B cell (primary cell): ENCODE measurements around the gene PANK1. TPM values are rescaled to one million over a fixed set of nuclear protein-coding genes. Genes with fewer than 3 reads are reported as not detected.

Experiments used
- ATAC-seq: fragments of 200-7000 bp; cut with Tn5 transposase; one replicate; pipeline ENCODE4 v1.10.0; 2021; ENCODE audit warnings: low read depth, mild to moderate bottlenecking, moderate number of reproducible peaks, moderate library complexity
- CTCF ChIA-PET: fragments of 350-600 bp; sonication (Branson Sonifier 250); formaldehyde crosslinking; loops from one replicate; lab custom pipeline; 2021; ENCODE audit warnings: antibody characterized with exemption, inconsistent platforms; lab: Charles Lee
- POLR2A ChIA-PET: fragments of 350-600 bp; sonication (Branson Sonifier 250); formaldehyde crosslinking; loops from one replicate; lab custom pipeline; 2021; ENCODE audit warnings: antibody characterized with exemption; lab: Charles Lee
- DNase-seq: peaks from one replicate; pipeline ENCODE4 v3.0.0; 2013
- H2AFZ ChIP-seq: 2 replicates; pipeline ENCODE4 v1.6.1; 2012; ENCODE audit warnings: mild to moderate bottlenecking, low read depth, low read length; ENCODE audit not compliant: insufficient read depth, poor library complexity, severe bottlenecking
- H3K27ac ChIP-seq, 2 donors: 1 replicate in 1 of 2; 2 replicates in 1 of 2; pipeline ENCODE4 v1.5.1; 2012 to 2013; ENCODE audit warnings: low read length in 2 of 2, mild to moderate bottlenecking in 2 of 2, moderate library complexity in 1 of 2
- H3K27me3 ChIP-seq, 4 experiments: fragments of 200-600 bp in 1 of 4; sonication (generic) in 1 of 4; replicated peaks in 1 of 4; 1 replicate in 2 of 4; 2 replicates in 2 of 4; pipeline versions ENCODE4 v1.6.1 to v1.7.0; 2013 to 2016; ENCODE audit warnings: low read length in 3 of 4, mild to moderate bottlenecking in 2 of 4, mixed read lengths in 1 of 4, moderate library complexity in 1 of 4; ENCODE audit not compliant: insufficient read depth in 4 of 4, control insufficient read depth in 3 of 4; ENCODE audit errors: control extremely low read depth in 1 of 4
- H3K36me3 ChIP-seq, 2 experiments: replicated peaks in 1 of 2; 1 replicate in 1 of 2; 2 replicates in 1 of 2; pipeline versions ENCODE4 v1.6.1 to v1.7.1; 2013; ENCODE audit warnings: low read length in 1 of 2; ENCODE audit not compliant: insufficient read depth in 2 of 2, control insufficient read depth in 1 of 2; ENCODE audit errors: control extremely low read depth in 1 of 2, extremely low read depth in 1 of 2
- H3K4me1 ChIP-seq, 2 donors: fragments of 200-600 bp in 1 of 2; sonication (generic) in 1 of 2; 1 replicate in 1 of 2; 2 replicates in 1 of 2; pipeline versions ENCODE4 v1.5.1 to v1.6.1; 2013 to 2017; ENCODE audit warnings: low read length in 2 of 2; ENCODE audit not compliant: control insufficient read depth in 2 of 2, insufficient read depth in 2 of 2
- H3K4me2 ChIP-seq: replicated peaks from 2 replicates; pipeline ENCODE3; 2012; ENCODE audit warnings: mild to moderate bottlenecking, low read depth, low read length; ENCODE audit not compliant: poor library complexity, severe bottlenecking
- H3K4me3 ChIP-seq, 5 experiments: fragments of 200-600 bp in 1 of 5; sonication (generic) in 1 of 5; 1 replicate in 3 of 5; 2 replicates in 2 of 5; pipeline versions ENCODE4 v1.5.1 to v1.7.0; 2011 to 2016; ENCODE audit warnings: low read length in 4 of 5, mild to moderate bottlenecking in 4 of 5, low read depth in 2 of 5, control low read depth in 1 of 5, moderate library complexity in 1 of 5; ENCODE audit not compliant: insufficient read depth in 1 of 5; ENCODE audit errors: control extremely low read depth in 1 of 5, extremely low read depth in 1 of 5
- H3K79me2 ChIP-seq: fragments of 200-600 bp; sonication (generic); one replicate; pipeline ENCODE4 v1.6.0; 2016; ENCODE audit warnings: low read length; ENCODE audit not compliant: control insufficient read depth, insufficient read depth
- H3K9ac ChIP-seq: fragments of 200-600 bp; sonication (generic); 2 replicates; pipeline ENCODE4 v1.6.1; 2017; ENCODE audit warnings: mild to moderate bottlenecking, low read length, moderate library complexity
- H3K9me3 ChIP-seq, 3 donors: one replicate each; pipeline versions ENCODE4 v1.6.1 to v1.7.1; 2013; ENCODE audit warnings: low read length in 2 of 3; ENCODE audit not compliant: control insufficient read depth in 2 of 3, insufficient read depth in 1 of 3; ENCODE audit errors: control extremely low read depth in 1 of 3
- H4K20me1 ChIP-seq: 2 replicates; pipeline ENCODE4 v1.6.0; 2012; ENCODE audit warnings: mild to moderate bottlenecking, low read length; ENCODE audit not compliant: insufficient read depth, control insufficient read depth, poor library complexity, severe bottlenecking
- H3K27ac Mint-ChIP-seq: one replicate; pipeline ENCODE4 v1.8.0; 2021; ENCODE audit warnings: mixed read lengths
- H3K27me3 Mint-ChIP-seq: one replicate; pipeline ENCODE4 v1.8.0; 2021; ENCODE audit warnings: mixed read lengths
- H3K4me1 Mint-ChIP-seq: one replicate; pipeline ENCODE4 v1.8.0; 2021; ENCODE audit warnings: mixed read lengths
- H3K4me3 Mint-ChIP-seq: one replicate; pipeline ENCODE4 v1.8.0; 2021; ENCODE audit warnings: mixed read lengths
- H3K9me3 Mint-ChIP-seq: one replicate; pipeline ENCODE4 v1.8.0; 2022; ENCODE audit warnings: mixed read lengths; ENCODE audit not compliant: insufficient read depth
- CTCF ChIP-seq: fragments of 200-600 bp; IDR thresholded peaks from one replicate; pipeline ENCODE4 v1.8.0; 2022; ENCODE audit warnings: antibody characterized with exemption, mild to moderate bottlenecking
- EZH2 ChIP-seq: IDR thresholded peaks from 2 replicates; pipeline ENCODE4 v1.6.1; 2012; ENCODE audit warnings: borderline replicate concordance, low read depth, mild to moderate bottlenecking, moderate library complexity, low read length; ENCODE audit not compliant: insufficient read depth, poor library complexity, severe bottlenecking
- WGBS: methylation state at CpG from one replicate; pipeline ENCODE4 v1.1.5; 2013; ENCODE audit warnings: missing lambda C conversion rate; ENCODE audit not compliant: insufficient coverage; 5-methylcytosine and 5-hydroxymethylcytosine counted together
- intact Hi-C: fragments of 100-400 bp; cut with micrococcal nuclease; formaldehyde crosslinking; loops from one replicate; pipeline ENCODE4 v1.10.0; 2022
- polyA plus RNA-seq: library from polyadenylated mRNA; depleted of rRNA; stranded (reverse); fragments of >200 nt; gene quantifications from 2 replicates; pipeline ENCODE4 v1.2.3, GENCODE V29; 2012
- total RNA-seq, 2 donors: library from RNA; stranded (reverse); fragments of 120-200 nt in 1 of 2; gene quantifications; 1 replicate in 1 of 2; 2 replicates in 1 of 2; pipeline versions ENCODE4 v1.2.3 to v1.2.4, GENCODE V29; 2013 to 2022

The PANK1 gene
- total and polyA plus RNA-seq, 2 donors (not counting 1 experiment from before 2014, with no cell fraction given) = 0.31 to 2.9 TPM

GRCh38 chr10:89563861-89564478 lies 81.1 kb downstream of the PANK1 start:
- H3K9ac ChIP-seq = no peak overlapping the region
- Mint-ChIP-seq H3K9me3 (no peaks in the 10 kb centered on the region), H3K4me3 (no peak overlapping the region), H3K27me3 (peaks cover 9% of the 10 kb centered on the region), H3K27ac (no peak overlapping the region), H3K4me1 (no peaks in the 10 kb centered on the region)
- no peak for TF ChIP-seq EZH2
- TF ChIP-seq CTCF = peak; percentile 84
- POLR2A ChIA-PET = no interaction called here
- H2AFZ ChIP-seq = no peak overlapping the region
- H4K20me1 ChIP-seq = no peaks in the 10 kb centered on the region
- H3K4me2 ChIP-seq = no peak overlapping the region
- intact Hi-C loops = loop anchor here (1.0 to 10.0 kb wide), 5 partner anchors 97 to 629 kb away; no protein-coding TSS in a partner anchor
- no peaks in the 10 kb centered on the region for H3K79me2 ChIP-seq
- WGBS = no CpG with 5 or more reads among the region's 2 CpGs
- H3K36me3 ChIP-seq = no peaks in the 10 kb centered on the region
- CTCF ChIA-PET = interaction anchor here (0.7 to 2.0 kb wide), 11 partner anchors 18 to 348 kb away, joined by 3 to 17 read pairs (median 6); no protein-coding TSS in a partner anchor
- H3K4me3 ChIP-seq = no peak overlapping the region
- H3K4me1 ChIP-seq = no peaks in the 10 kb centered on the region
- H3K9me3 ChIP-seq = no peaks in the 10 kb centered on the region
- DNase-seq = peak; percentile 67
- peak; percentile 53 for ATAC-seq
- no peak overlapping the region for H3K27ac ChIP-seq
- H3K27me3 ChIP-seq = no peaks in the 10 kb centered on the region

GRCh38 chr10:89563311-89563710 lies 81.7 kb downstream of the PANK1 start:
- Histone ChIP-seq H3K9me3 (no peaks in the 10 kb centered on the region), H4K20me1 (no peaks in the 10 kb centered on the region), H3K4me3 (no peak overlapping the region), H3K79me2 (no peaks in the 10 kb centered on the region), H3K36me3 (no peaks in the 10 kb centered on the region), H3K9ac (no peak overlapping the region), H3K27ac (no peak overlapping the region), H3K4me1 (no peaks in the 10 kb centered on the region), H3K4me2 (no peak overlapping the region), H2AFZ (no peak overlapping the region), H3K27me3 (no peaks in the 10 kb centered on the region)
- CTCF ChIA-PET = interaction anchor here (0.7 to 2.0 kb wide), 15 partner anchors 8 to 348 kb away, joined by 3 to 17 read pairs (median 3); partner anchors contain the start of gene KIF20B
- Mint-ChIP-seq H3K27me3 (peaks cover 14% of the 10 kb centered on the region), H3K27ac (no peak overlapping the region), H3K4me1 (no peaks in the 10 kb centered on the region), H3K4me3 (no peak overlapping the region), H3K9me3 (no peaks in the 10 kb centered on the region)
- POLR2A ChIA-PET = no interaction called here
- intact Hi-C loops = loop anchor here (5.0 to 10.0 kb wide), 3 partner anchors 96 to 629 kb away; no protein-coding TSS in a partner anchor
- ATAC-seq (no peak), DNase-seq (no peak)
- 100% methylated on average over 1 of the region's 3 CpGs for WGBS
- no peak for TF ChIP-seq CTCF
